Smooth muscle cell (in vitro differentiated cells): ENCODE results near the gene PGPEP1. TPM values are rescaled to one million over a fixed set of nuclear protein-coding genes. Genes with fewer than 3 reads are reported as not detected.

Experiments
- DNase-seq: peaks from one replicate; lab custom pipeline; 2025; ENCODE audit not compliant: unreplicated experiment; lab: John Stamatoyannopoulos, UW
- H2AFZ ChIP-seq: fragments of 200-600 bp; sonication (generic); 2 replicates; pipeline ENCODE4 v1.6.0; 2016; ENCODE audit warnings: antibody characterized with exemption, low read depth, mild to moderate bottlenecking
- H3F3A ChIP-seq: fragments of 200-600 bp; sonication (generic); 2 replicates; pipeline ENCODE4 v1.6.0; 2017; ENCODE audit warnings: antibody characterized with exemption, low read depth
- H3K27ac ChIP-seq: fragments of 200-600 bp; sonication (generic); 2 replicates; pipeline ENCODE4 v1.5.1; 2016; ENCODE audit warnings: low read depth, mild to moderate bottlenecking
- H3K27me3 ChIP-seq: fragments of 200-600 bp; sonication (generic); 2 replicates; pipeline ENCODE4 v1.6.1; 2016; ENCODE audit warnings: low read depth, mild to moderate bottlenecking
- H3K36me3 ChIP-seq: fragments of 200-600 bp; sonication (generic); 2 replicates; pipeline ENCODE4 v1.5.1; 2016; ENCODE audit warnings: low read depth
- H3K4me1 ChIP-seq: fragments of 200-600 bp; sonication (generic); 2 replicates; pipeline ENCODE4 v1.5.1; 2016; ENCODE audit warnings: low read depth
- H3K4me2 ChIP-seq: fragments of 200-600 bp; sonication (generic); 2 replicates; pipeline ENCODE4 v1.6.0; 2016; ENCODE audit warnings: mild to moderate bottlenecking
- H3K4me3 ChIP-seq: fragments of 200-600 bp; sonication (generic); 2 replicates; pipeline ENCODE4 v1.5.1; 2016; ENCODE audit warnings: mild to moderate bottlenecking
- H3K79me2 ChIP-seq: fragments of 200-600 bp; sonication (generic); 2 replicates; pipeline ENCODE4 v1.6.0; 2016; ENCODE audit warnings: low read depth, mild to moderate bottlenecking
- H3K9ac ChIP-seq: fragments of 200-600 bp; sonication (generic); 2 replicates; pipeline ENCODE4 v1.6.0; 2016; ENCODE audit warnings: low read depth
- H3K9me3 ChIP-seq: fragments of 200-600 bp; sonication (generic); replicated peaks from 2 replicates; pipeline ENCODE4 v1.5.1; 2016; ENCODE audit warnings: low read depth
- H4K20me1 ChIP-seq: fragments of 200-600 bp; sonication (generic); 2 replicates; pipeline ENCODE4 v1.6.0; 2016; ENCODE audit warnings: low read depth
- WGBS: methylation state at CpG from one replicate; pipeline ENCODE4 v1.1.7; 2016; ENCODE audit warnings: low lambda C conversion rate; 5-methylcytosine and 5-hydroxymethylcytosine counted together
- polyA plus RNA-seq: library from polyadenylated mRNA; unstranded; fragments of >200 nt; fragmentation: Nextera tagmentation; extraction: Ambion mirVana; gene quantifications from 2 replicates; pipeline ENCODE4 v1.2.1, GENCODE V29; 2016
- total RNA-seq: library from RNA; depleted of rRNA; stranded (reverse); fragments of >200 nt; gene quantifications from 2 replicates; pipeline ENCODE4 v1.2.3, GENCODE V29; 2014
- TF ChIP-seq, protein P1 (sequence below): fragments of 200-600 bp; sonication (generic); IDR thresholded peaks from 2 replicates; pipeline ENCODE4 v1.5.1; 2017; ENCODE audit warnings: borderline replicate concordance, mild to moderate bottlenecking, antibody characterized with exemption; ENCODE audit not compliant: insufficient read depth, poor library complexity, severe bottlenecking

The PGPEP1 gene
- total and polyA plus RNA-seq, 2 experiments from 2014 or later: 4.5 to 11.7 TPM

- TF ChIP-seq, protein P1, sequence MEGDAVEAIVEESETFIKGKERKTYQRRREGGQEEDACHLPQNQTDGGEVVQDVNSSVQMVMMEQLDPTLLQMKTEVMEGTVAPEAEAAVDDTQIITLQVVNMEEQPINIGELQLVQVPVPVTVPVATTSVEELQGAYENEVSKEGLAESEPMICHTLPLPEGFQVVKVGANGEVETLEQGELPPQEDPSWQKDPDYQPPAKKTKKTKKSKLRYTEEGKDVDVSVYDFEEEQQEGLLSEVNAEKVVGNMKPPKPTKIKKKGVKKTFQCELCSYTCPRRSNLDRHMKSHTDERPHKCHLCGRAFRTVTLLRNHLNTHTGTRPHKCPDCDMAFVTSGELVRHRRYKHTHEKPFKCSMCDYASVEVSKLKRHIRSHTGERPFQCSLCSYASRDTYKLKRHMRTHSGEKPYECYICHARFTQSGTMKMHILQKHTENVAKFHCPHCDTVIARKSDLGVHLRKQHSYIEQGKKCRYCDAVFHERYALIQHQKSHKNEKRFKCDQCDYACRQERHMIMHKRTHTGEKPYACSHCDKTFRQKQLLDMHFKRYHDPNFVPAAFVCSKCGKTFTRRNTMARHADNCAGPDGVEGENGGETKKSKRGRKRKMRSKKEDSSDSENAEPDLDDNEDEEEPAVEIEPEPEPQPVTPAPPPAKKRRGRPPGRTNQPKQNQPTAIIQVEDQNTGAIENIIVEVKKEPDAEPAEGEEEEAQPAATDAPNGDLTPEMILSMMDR: no peak
- DNase-seq: no peak
- 92% methylated on average over 13 of the region's 13 CpGs for WGBS
- Histone ChIP-seq H4K20me1 (no peaks in the 10 kb centered on the region), H3K27ac (no peak overlapping the region), H3F3A (peaks cover 15% of the 10 kb centered on the region), H3K4me1 (peaks cover 3% of the 10 kb centered on the region), H3K4me2 (no peak overlapping the region), H3K36me3 (no peaks in the 10 kb centered on the region), H3K4me3 (no peak overlapping the region), H2AFZ (no peak overlapping the region), H3K9ac (no peak overlapping the region), H3K27me3 (no peaks in the 10 kb centered on the region), H3K9me3 (no peaks in the 10 kb centered on the region), H3K79me2 (peaks cover 2% of the 10 kb centered on the region)
Measured at GRCh38 chr19:18388960-18389725, 48.7 kb downstream of the PGPEP1 start.

DNA sequence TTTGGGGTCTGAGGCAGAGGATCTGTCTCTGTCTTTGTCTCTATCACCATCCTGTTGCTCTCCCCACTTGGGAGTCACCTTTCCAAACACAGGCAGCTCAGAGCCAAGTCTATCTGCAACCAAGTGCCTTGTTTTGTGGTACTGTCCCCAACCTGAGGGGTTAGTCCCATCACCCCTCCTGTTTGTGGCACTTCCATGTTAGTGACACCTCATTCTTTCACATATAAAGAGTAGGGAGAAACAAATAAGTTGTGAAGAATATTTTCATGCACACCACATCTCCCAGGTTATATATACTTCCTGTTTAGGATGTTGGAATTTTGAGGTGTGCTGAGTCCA lies 49.3 kb downstream of the PGPEP1 start:
- Histone ChIP-seq H3K4me1 (peaks cover 3% of the 10 kb centered on the region), H3K27me3 (no peaks in the 10 kb centered on the region), H2AFZ (no peak overlapping the region), H3K4me3 (no peak overlapping the region), H3K9ac (no peak overlapping the region), H3K4me2 (no peak overlapping the region), H3K9me3 (no peaks in the 10 kb centered on the region), H3K27ac (no peak overlapping the region), H3K79me2 (peaks cover 2% of the 10 kb centered on the region), H4K20me1 (no peaks in the 10 kb centered on the region), H3K36me3 (no peaks in the 10 kb centered on the region), H3F3A (peaks cover 15% of the 10 kb centered on the region)
- TF ChIP-seq, protein P1: no peak
- DNase-seq: no peak

DNA sequence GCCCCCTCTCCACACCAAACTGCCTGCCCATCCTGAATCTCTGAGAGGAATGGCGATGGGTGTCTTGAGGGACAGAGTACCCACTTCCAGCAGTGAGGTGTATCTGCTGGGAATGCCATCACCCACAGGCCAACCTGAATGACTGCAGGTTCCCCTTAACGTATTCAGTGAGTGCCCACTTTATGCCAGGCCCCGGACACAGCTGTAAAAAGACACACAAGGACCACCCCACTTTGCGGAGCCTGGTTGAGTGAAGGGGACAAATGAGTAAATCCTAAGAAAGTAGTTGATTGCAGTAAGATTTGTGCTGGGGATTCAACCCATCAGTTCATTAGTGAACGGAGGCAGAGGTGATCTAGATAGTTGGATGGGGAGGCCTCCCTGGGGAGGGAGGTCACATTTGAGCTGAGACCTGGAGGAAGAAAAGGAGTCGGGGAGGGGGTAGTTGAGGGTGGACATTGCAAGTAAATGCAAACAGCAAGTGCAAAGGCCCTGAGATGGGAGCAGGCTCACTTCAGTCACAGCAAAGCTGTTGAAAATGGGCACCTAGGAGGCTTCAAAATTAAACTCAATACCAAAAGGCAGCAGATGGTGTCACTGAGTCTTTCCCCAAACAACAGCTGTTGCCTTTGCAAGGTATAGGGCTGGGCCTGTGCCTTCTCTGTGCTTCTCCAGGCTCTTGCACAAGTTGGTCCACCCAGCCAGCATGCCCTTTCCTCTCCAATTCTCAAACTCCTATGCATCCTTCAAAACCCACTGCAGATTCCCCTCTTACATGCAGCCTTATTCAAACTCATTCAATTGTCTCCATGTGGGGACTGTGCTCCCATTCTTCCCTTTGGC lies 49.9 kb downstream of the PGPEP1 start:
- TF ChIP-seq, protein P1: no peak
- Histone ChIP-seq H3K36me3 (no peaks in the 10 kb centered on the region), H3K27me3 (no peaks in the 10 kb centered on the region), H3K9ac (no peak overlapping the region), H3K9me3 (no peaks in the 10 kb centered on the region), H3F3A (peaks cover 9% of the 10 kb centered on the region), H3K4me2 (no peak overlapping the region), H3K27ac (no peak overlapping the region), H3K4me1 (peaks cover 3% of the 10 kb centered on the region), H2AFZ (no peak overlapping the region), H4K20me1 (no peaks in the 10 kb centered on the region), H3K4me3 (no peak overlapping the region), H3K79me2 (peaks cover 2% of the 10 kb centered on the region)
- 89% methylated on average over 6 of the region's 6 CpGs for whole genome bisulfite sequencing
- DNase-seq: no peak
